ENCODE results near the gene TSEN2. TPM values are rescaled to one million over a fixed set of nuclear protein-coding genes. Genes with fewer than 3 reads are reported as not detected.

The TSEN2 gene
- polyA plus RNA-seq, 4 donors, result 18.9 to 28.0 (median 22.1) TPM

GRCh38 chr3:12544652-12545472 lies 60.6 kb downstream of the TSEN2 start:
- DNase-seq (ENCODE audit: low read depth in 4 of 4, low spot score in 3 of 4), result no peak

DNA sequence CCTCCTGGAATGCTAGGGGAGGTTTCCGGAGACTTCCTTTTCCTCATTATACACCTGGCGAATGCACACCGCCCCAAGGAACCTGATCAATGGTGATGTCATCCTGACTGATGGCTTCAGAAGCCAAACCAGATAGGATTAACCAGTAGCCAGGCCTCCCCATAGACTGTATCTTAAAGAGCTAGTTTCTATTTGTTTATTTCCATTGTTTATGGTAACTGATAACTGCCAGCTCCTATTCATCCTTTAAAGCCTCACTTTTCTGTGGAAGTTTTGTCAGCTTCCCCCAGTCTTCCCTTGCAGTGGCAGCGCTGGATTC lies 61.2 kb downstream of the TSEN2 start, which contains the start of gene MKRN2OS:
Gene MKRN2OS (minus strand): TSS at position 27 of the 319 bp plus-strand sequence. CDS start 35 bp downstream, outside the sequence.
- peak in 1 of 4 donors; percentile 49 for DNase-seq (ENCODE audit: low read depth in 4 of 4, low spot score in 3 of 4)

GRCh38 chr3:12549971-12550760 lies 65.9 kb downstream of the TSEN2 start:
- no peak for DNase-seq (ENCODE audit: low read depth in 4 of 4, low spot score in 3 of 4)

DNA sequence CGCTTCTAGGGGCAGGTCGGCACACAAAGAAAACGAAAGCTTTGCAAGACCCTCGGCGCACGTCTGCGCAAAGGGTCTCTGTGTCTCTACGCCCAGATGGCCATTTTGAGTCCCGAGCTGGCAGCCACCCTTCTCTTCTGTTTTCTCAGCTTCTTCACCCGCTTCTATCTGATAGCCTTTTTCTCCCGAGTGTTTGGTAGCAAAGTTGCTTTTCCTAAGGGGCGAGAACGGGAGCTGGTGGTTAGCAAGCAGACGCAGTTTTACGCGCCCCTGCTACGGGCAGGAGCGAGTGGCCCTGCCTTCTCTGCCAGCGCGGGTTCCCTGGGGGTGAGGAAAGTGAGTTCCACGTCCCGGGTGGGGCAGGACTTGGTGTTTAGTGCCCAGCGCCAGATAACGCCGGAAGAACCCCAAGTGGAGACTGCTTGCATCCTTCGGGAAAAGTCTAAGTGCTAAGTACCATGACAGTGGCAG lies 69.7 kb downstream of the TSEN2 start:
- DNase-seq (ENCODE audit: low read depth in 4 of 4, low spot score in 3 of 4), result peak in 1 of 4 donors; percentile 31

DNA sequence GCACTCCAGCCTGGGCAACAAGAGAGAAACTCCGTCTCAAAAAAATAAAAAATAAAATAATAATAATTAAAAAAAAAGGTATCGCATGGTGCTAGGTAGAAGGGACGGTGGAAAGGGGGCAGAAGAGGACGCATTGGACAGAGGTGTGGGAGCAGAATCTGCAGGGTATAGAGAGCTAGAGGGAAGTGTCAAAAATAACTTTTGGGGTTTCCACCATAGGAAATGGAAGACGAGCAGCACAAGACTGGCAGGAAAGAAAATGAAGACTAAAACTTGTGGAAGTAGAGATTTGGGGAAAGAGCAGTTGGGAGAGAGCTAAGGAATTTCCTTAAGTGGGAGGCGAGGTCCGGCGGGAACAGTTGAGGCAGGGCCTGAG lies 72.0 kb downstream of the TSEN2 start:
- no peak for DNase-seq (ENCODE audit: low read depth in 4 of 4, low spot score in 3 of 4)

- DNase-seq (ENCODE audit: low read depth in 4 of 4, low spot score in 3 of 4), result peak; percentile 75 to 85 (median 83)
Observed at GRCh38 chr3:12556690-12557472, 72.6 kb downstream of the TSEN2 start, which contains the start of gene MKRN2. TSS of gene MKRN2 (plus strand) at chr3:12557087. CDS start at chr3:12557151, 64 bp downstream.

DNA sequence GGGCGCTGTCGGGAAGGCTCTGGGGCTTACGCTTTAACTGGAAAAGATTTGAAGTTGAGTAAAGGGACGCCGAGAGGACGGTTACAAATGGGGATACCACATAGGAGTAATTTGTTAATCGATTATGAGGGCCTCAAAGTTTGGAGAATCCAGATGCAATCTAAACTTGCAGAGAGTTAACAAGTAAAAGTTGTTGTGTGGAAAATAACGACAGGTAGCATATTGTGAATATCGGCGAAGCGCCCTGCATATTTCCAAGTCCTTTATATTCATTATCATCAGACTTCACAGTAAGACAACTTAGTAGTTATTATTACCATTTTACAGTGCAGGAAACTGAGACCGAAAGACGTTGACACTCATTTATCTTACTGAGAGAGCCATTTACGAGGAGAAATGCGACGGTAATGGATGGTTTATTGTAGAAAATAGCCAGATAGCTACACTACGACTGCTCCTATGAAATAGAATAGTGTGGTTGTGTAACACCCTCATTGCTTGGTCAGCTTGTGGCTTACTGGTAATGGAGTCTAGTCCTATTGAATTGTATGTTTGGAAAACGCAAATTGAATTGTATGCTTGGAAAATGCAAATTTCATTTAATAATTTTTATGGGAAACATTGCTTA lies 73.3 kb downstream of the TSEN2 start:
- peak in 1 of 4 donors; percentile 39 for DNase-seq (ENCODE audit: low read depth in 4 of 4, low spot score in 3 of 4)

DNA sequence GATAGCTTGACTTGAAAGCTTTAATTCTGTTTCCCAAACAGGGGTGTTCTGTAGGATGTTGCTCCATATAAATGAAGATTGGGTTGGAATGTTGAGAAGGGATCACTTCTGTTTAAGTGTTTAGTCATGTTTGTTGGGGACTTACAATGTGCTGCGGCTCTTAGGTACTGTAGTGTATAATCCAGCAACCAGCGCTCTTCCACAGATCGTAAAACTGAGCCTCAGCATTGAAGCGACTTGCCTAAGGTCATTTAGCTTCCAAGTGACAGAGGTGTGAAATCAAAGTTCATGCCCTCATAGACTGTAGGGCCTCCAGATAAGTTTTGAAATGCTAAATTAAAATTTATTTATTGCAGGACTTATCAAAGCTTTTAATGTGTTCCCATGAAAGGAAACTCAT lies 74.4 kb downstream of the TSEN2 start:
- DNase-seq (ENCODE audit: low read depth in 4 of 4, low spot score in 3 of 4), result no peak

GRCh38 chr3:12559520-12559919 lies 75.2 kb downstream of the TSEN2 start:
- DNase-seq (ENCODE audit: low read depth in 4 of 4, low spot score in 3 of 4), result no peak

- DNase-seq (ENCODE audit: low read depth in 4 of 4, low spot score in 3 of 4), result no peak
Observed at GRCh38 chr3:12560505-12561190, 76.4 kb downstream of the TSEN2 start.

GRCh38 chr3:12561397-12561796 lies 77.1 kb downstream of the TSEN2 start:
- DNase-seq (ENCODE audit: low read depth in 4 of 4, low spot score in 3 of 4), result no peak

DNA sequence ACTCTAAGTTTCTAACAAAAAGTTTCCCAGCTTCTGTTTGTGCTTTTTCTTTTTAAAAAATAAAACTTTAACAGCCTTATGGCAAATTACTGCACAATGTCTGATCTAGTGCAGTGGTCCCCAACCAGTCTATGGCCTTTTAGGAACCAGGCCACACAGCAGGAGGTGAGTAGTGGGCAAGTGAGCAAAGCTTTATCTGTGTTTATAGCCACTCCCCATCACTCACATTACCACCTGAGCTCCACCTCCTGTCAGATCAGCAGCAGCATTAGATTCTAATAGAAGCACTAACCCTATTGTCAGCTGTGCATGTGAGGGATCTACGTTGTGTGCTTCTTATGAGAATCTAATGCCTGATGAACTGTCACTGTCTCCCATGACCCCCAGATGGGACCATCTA lies 78.2 kb downstream of the TSEN2 start:
- DNase-seq (ENCODE audit: low read depth in 4 of 4, low spot score in 3 of 4), result no peak

- DNase-seq (ENCODE audit: low read depth in 4 of 4, low spot score in 3 of 4), result no peak
Observed at GRCh38 chr3:12566976-12567375, 82.7 kb downstream of the TSEN2 start.

GRCh38 chr3:12568747-12569146 lies 84.5 kb downstream of the TSEN2 start:
- no peak for DNase-seq (ENCODE audit: low read depth in 4 of 4, low spot score in 3 of 4)

DNA sequence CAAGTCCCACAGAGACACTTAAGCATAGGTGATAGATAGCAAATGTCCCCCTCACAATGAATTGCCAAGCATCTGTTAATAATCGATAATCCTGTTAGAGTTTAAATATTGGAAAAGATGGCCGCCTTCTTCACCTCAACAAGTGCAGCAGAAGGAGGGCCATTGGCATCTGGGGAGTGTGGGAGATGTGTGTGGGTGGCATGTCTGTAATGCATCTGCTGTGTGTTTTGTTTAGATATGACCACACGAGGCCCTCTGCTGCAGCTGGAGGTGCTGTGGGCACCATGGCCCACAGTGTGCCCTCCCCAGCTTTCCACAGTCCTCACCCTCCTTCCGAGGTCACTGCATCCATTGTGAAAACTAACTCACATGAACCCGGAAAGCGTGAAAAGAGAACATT lies 85.6 kb downstream of the TSEN2 start:
- no peak for DNase-seq (ENCODE audit: low read depth in 4 of 4, low spot score in 3 of 4)

DNA sequence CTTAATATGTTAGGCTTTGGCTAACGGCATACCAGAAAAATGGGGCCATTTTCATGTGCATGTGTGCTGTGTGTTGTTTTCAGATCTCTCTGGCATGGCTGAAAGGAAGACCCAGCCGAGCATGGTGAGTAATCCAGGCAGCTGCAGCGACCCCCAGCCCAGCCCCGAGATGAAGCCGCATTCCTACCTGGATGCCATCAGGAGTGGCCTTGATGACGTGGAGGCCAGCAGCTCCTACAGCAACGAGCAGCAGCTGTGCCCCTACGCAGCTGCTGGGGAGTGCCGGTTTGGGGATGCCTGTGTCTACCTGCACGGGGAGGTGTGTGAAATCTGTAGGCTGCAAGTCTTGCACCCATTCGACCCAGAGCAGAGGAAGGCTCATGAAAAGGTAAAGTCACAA lies 87.7 kb downstream of the TSEN2 start:
- DNase-seq (ENCODE audit: low read depth in 4 of 4, low spot score in 3 of 4), result no peak

DNA sequence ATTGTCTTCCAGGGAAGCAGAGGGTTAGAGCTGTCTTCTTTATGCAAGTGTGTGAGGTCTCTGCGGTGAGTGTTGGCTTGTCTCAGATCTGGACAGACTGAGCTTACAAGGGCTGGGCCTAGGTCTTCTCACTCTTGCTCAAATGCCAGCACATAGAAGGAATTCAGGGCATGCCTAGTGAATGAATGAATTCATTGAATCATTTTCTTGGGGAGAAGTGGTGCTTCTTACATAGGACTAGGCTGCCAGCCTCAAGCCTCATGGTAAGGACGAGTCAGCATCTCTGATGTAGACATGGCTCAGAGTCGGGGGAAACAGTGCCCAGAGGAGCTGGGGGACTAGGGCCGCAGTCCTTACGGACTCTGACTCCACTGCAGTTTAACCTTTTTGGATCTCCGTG lies 89.9 kb downstream of the TSEN2 start:
- DNase-seq (ENCODE audit: low read depth in 4 of 4, low spot score in 3 of 4), result no peak

DNA sequence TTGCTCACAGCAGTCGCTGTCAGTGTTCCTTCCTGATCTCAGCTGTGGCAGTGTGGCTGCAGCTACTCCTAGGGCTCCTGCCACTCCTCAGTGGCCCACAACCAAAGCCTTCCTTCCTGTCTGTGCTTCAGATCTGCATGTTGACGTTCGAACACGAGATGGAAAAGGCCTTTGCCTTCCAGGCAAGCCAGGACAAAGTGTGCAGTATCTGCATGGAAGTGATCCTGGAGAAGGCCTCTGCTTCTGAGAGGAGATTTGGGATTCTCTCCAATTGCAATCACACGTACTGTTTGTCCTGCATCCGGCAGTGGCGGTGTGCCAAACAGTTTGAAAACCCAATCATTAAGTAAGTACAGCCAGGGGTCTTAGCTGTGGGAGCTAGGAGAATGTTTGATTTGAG lies 90.4 kb downstream of the TSEN2 start:
- no peak for DNase-seq (ENCODE audit: low read depth in 4 of 4, low spot score in 3 of 4)

GRCh38 chr3:12577379-12577778 lies 93.1 kb downstream of the TSEN2 start:
- no peak for DNase-seq (ENCODE audit: low read depth in 4 of 4, low spot score in 3 of 4)

- no peak for DNase-seq (ENCODE audit: low read depth in 4 of 4, low spot score in 3 of 4)
Observed at GRCh38 chr3:12578742-12579141, 94.5 kb downstream of the TSEN2 start.

All from left renal pelvis (tissue), 4 donors.